Thymus (tissue), 11 donors: Measurements from ENCODE around the gene CPT1B. TPM values are rescaled to one million over a fixed set of nuclear protein-coding genes. Genes with fewer than 3 reads are reported as not detected.

ENCODE experiments used
- DNase-seq, 9 donors: peaks; one replicate each; pipeline ENCODE4 v3.0.0-alpha.2; 2013; ENCODE audit warnings: low spot score in 9 of 9, low read depth in 6 of 9, missing footprints in 1 of 9
- H3K27ac ChIP-seq, 2 donors: one replicate each; pipeline ENCODE4 v1.5.1; 2013; ENCODE audit warnings: control low read depth in 1 of 2, low read depth in 1 of 2, low read length in 1 of 2, mild to moderate bottlenecking in 1 of 2, moderate library complexity in 1 of 2
- H3K27me3 ChIP-seq, 2 donors: one replicate each; pipeline ENCODE4 v1.5.1; 2013; ENCODE audit warnings: low read length in 1 of 2; ENCODE audit not compliant: control insufficient read depth in 2 of 2, insufficient read depth in 1 of 2
- H3K36me3 ChIP-seq, 2 donors: one replicate each; pipeline ENCODE4 v1.5.1; 2013; ENCODE audit warnings: low read length in 1 of 2, mild to moderate bottlenecking in 1 of 2, moderate library complexity in 1 of 2; ENCODE audit not compliant: control insufficient read depth in 2 of 2, insufficient read depth in 2 of 2
- H3K4me1 ChIP-seq, 2 donors: one replicate each; pipeline ENCODE4 v1.5.1; 2013; ENCODE audit warnings: low read length in 2 of 2; ENCODE audit not compliant: control insufficient read depth in 2 of 2, insufficient read depth in 2 of 2
- H3K4me3 ChIP-seq, 2 donors: one replicate each; pipeline ENCODE4 v1.5.1; 2013; ENCODE audit warnings: low read length in 2 of 2, control low read depth in 1 of 2, mild to moderate bottlenecking in 1 of 2
- H3K9me3 ChIP-seq, 2 donors: one replicate each; pipeline ENCODE4 v1.5.1; 2013; ENCODE audit warnings: low read length in 1 of 2, mild to moderate bottlenecking in 1 of 2; ENCODE audit not compliant: control insufficient read depth in 2 of 2, insufficient read depth in 1 of 2
- WGBS: extraction: QIAGEN DNeasy Blood & Tissue Kit; methylation state at CpG from one replicate; pipeline ENCODE4 v1.1.7; 2013; 5-methylcytosine and 5-hydroxymethylcytosine counted together
- polyA plus RNA-seq: library from polyadenylated mRNA; stranded (reverse); fragments of 200-250 nt; gene quantifications from one replicate; pipeline ENCODE4 v1.2.3, GENCODE V29; 2013
- total RNA-seq: library from RNA; stranded (reverse); fragments of 120-200 nt; gene quantifications from one replicate; pipeline ENCODE4 v1.2.4, GENCODE V29; 2013
- donor health status: healthy.

Gene CPT1B
- total and polyA plus RNA-seq, 2 donors, result 8.5 to 74.1 TPM

DNA sequence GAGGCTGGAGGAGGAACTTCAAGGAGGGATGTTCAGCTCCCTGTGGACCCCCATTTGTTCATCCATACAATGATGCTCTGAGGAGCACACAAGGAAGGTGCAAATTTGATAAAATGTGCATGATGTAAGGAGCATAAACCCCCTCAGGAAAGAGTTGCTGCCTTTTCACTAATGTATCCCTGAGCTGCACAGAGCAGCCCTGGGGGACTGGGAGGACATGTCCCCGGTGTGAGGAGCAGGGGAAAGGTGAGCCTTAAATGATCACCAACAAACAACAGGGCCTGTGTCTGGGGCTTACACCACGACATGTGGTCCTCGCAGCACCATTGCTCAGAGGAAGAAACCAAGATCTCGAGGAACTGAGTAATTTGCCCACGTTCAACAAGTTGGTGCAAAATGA, 18.9 kb upstream of the CPT1B start:
- WGBS, result 94% methylated on average over 5 of the region's 5 CpGs
- peaks cover 35 to 48% of the 10 kb centered on the region in 2 donors for H3K27me3 ChIP-seq
- H3K27ac ChIP-seq, result no peak overlapping the region
- H3K36me3 ChIP-seq, result no peaks in the 10 kb centered on the region
- peaks cover 0 to 1% of the 10 kb centered on the region in 2 donors for H3K9me3 ChIP-seq
- H3K4me3 ChIP-seq, result no peak overlapping the region
- DNase-seq, result no peak
- no peaks in the 10 kb centered on the region for H3K4me1 ChIP-seq

DNA sequence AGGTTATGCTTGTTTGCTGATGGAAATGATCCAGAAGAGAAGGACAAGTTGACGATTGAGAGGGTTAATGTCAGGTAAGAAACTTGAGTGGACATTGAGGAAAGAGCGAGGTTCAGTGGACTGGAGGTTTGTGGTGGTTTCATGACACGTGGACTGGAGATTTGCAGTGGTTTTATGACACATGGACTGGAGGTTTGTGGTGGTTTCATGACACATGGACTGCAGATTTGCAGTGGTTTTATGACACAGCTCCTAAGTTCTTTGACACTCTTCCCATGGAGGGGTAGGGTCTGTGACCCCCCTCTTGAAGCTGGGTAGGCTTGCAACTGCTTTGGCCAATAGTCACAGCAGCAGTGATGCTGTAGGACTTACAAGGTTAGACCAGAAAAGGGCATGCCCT, 17.0 kb upstream of the CPT1B start:
- Histone ChIP-seq H3K36me3 (no peaks in the 10 kb centered on the region), H3K27me3 (peaks cover 17 to 36% of the 10 kb centered on the region in 2 donors), H3K4me1 (no peaks in the 10 kb centered on the region), H3K27ac (no peak overlapping the region), H3K4me3 (no peak overlapping the region), H3K9me3 (peaks cover 0 to 1% of the 10 kb centered on the region in 2 donors)
- no peak for DNase-seq
- 91% methylated on average over 3 of the region's 3 CpGs for WGBS

DNA sequence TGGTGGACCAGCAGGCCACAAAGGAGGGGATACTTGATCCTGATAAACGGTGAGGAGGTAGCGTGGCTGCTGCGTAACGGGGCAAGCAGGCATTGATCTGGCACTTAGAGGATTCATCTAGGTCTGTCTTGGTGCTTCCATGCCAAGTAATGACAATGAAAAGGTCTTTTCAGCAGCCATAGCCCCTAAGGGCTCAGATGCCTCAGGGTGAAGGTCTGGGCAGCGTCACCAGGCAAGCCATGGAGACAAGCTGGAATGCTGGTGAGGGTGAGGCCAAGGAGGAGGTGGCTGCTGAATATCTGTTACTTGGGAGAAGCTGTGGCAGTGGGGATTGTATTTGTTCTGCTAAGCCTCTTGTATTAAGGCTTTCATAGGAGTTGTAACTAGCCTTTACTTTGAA, 9.2 kb upstream of the CPT1B start:
- Histone ChIP-seq H3K27ac (no peak overlapping the region), H3K9me3 (no peaks in the 10 kb centered on the region), H3K36me3 (no peaks in the 10 kb centered on the region), H3K4me1 (peaks cover 4 to 7% of the 10 kb centered on the region in 2 donors), H3K27me3 (peaks cover 0 to 9% of the 10 kb centered on the region in 2 donors), H3K4me3 (no peak overlapping the region)
- DNase-seq, result no peak
- WGBS, result 97% methylated on average over 5 of the region's 5 CpGs

DNA sequence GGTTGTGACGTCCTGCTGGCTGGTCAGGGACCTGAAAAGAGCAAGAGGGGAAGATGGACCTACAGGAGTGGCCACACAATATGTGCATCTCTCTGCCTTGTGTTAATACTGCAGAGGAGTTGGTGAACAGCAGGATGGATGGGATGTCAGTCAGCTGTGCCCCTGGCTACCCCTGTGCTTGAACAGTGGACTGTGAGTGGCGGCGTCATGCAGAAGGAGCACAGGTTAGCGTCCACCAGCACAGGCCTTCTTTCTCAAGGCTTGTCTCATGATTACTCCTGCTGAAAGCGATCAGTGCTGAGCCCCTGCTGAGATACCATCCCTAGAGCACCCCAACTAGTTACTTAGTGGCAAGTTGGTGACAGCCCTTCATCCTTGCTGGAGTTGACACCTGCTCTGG, 8.2 kb upstream of the CPT1B start:
- Histone ChIP-seq H3K27me3 (peaks cover 0 to 9% of the 10 kb centered on the region in 2 donors), H3K27ac (no peak overlapping the region), H3K4me3 (no peak overlapping the region), H3K4me1 (peaks cover 7 to 14% of the 10 kb centered on the region in 2 donors), H3K9me3 (no peaks in the 10 kb centered on the region), H3K36me3 (no peaks in the 10 kb centered on the region)
- WGBS, result 97% methylated on average over 5 of the region's 5 CpGs
- no peak for DNase-seq

GRCh38 chr22:50585781-50586180, 7.6 kb upstream of the CPT1B start:
- H3K4me3 ChIP-seq, result no peak overlapping the region
- peaks cover 3% of the 10 kb centered on the region in 2 donors for H3K36me3 ChIP-seq
- no peak for DNase-seq
- peaks cover 7 to 15% of the 10 kb centered on the region in 2 donors for H3K4me1 ChIP-seq
- H3K27me3 ChIP-seq, result peaks cover 0 to 9% of the 10 kb centered on the region in 2 donors
- no peak overlapping the region for H3K27ac ChIP-seq
- no peaks in the 10 kb centered on the region for H3K9me3 ChIP-seq
- 97% methylated on average over 8 of the region's 8 CpGs for WGBS

DNA sequence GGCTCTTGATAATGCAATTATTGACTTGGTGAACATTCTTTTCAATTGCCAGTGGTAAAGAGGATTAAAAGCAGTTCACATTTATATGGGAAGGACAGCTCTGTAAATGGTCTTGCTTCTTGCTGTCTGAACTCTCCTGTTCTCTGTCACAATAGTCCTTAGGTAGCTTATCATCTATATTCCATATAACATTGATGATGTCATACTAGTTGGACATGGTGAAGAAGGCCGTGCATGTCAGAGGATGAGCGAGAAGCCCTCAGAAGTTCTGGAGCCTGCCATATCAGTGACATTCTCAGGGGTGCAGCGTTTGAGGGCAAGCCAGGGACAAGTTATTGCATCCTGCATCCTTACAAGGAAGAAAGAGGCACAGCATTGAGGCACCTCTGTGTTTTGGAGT, 7.0 kb upstream of the CPT1B start:
- Histone ChIP-seq H3K36me3 (peaks cover 6 to 7% of the 10 kb centered on the region in 2 donors), H3K4me1 (peaks cover 7 to 15% of the 10 kb centered on the region in 2 donors), H3K27ac (no peak overlapping the region), H3K4me3 (no peak overlapping the region), H3K27me3 (peaks cover 0 to 6% of the 10 kb centered on the region in 2 donors), H3K9me3 (no peaks in the 10 kb centered on the region)
- 96% methylated on average over 3 of the region's 3 CpGs for WGBS
- DNase-seq, result no peak

DNA sequence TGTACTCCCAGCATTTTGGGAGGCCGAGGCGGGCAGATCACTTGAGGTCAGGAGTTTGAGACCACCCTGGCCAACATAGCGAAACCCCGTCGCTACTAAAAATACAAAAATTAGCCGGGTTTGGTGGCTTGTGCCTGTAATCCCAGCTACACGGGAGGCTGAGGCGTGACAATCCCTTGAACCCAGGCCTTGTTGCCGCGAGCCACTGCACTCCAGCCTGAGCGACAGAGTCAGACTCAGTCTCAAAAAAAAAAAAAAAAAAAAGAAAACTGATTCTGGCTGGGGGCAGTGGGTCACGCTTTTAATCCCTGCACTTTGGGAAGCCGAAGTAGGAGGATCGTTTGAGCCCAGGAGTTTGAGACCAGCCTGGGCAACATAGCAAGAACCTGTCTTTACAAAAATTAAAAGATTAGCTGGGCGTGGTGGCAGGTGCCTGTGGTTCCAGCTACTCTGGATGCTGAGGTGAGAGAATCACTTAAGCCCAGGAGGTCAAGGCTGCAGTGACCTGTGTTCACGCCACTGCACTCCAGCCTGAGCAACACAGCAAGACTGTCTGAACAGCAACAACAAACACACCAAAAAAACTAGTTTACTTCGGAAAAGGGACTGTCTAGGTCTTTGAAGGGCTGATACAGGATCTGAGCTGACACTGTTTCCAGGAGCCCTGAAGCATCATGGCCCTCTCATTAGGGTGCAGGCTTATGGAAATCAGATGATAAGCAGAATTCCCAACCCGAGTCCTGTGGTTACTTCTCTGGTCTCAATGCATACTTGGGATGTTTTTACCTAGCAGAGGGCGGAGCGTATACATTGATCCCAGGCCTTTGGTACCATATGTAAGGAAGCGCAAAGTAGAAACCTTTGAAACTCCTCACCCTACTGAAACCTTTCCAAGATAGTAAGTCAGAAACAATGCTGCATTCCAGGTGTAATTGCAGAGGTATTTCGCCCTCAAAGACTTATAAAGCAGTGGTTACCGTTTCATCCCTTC, 6.2 kb upstream of the CPT1B start:
- Histone ChIP-seq H3K27me3 (peaks cover 0 to 6% of the 10 kb centered on the region in 2 donors), H3K4me3 (no peak overlapping the region), H3K9me3 (no peaks in the 10 kb centered on the region), H3K4me1 (peaks cover 7 to 15% of the 10 kb centered on the region in 2 donors), H3K27ac (no peak overlapping the region), H3K36me3 (peaks cover 7 to 13% of the 10 kb centered on the region in 2 donors)
- 97% methylated on average over 23 of the region's 23 CpGs for WGBS
- no peak for DNase-seq

DNA sequence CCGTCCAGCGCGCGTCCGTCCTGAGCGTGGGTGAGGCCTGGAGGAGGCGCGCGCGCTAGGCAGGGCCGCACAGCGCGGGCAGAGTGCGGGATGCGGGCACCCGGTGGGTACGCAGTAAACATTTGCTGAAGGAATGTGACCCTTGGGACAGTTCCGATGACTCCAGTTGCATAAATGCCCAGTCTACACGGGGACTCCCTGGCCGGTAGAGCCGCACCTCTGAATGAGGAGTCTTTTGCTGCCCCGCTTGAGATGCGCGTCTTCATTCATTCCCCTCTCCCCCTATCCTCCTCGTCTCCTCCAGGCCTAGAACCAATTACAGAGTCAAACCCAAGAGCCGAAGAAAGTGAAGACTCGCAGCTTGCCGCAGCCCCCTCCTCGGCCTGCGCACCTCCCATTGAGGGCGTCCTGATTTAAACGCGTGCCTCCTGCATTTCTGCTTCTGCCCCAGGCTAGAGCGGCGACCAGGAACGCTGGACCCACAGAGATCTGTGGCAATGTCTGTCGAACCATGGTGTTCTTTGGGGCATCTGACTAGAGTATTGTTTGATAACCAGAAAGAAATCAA, 5.2 kb upstream of the CPT1B start:
- Histone ChIP-seq H3K27ac (peak overlapping the region in 1 of 2 donors; percentile 57), H3K9me3 (no peaks in the 10 kb centered on the region), H3K36me3 (peaks cover 12 to 18% of the 10 kb centered on the region in 2 donors), H3K4me1 (peaks cover 7 to 16% of the 10 kb centered on the region in 2 donors), H3K27me3 (peaks cover 0 to 15% of the 10 kb centered on the region in 2 donors), H3K4me3 (peak overlapping the region; percentile 65 to 80)
- DNase-seq, result peak in 1 of 9 donors; percentile 4
- WGBS, result 11% methylated on average over 37 of the region's 37 CpGs
